Brain pericyte (primary cell): ENCODE results near the gene NCAPD3.

ENCODE experiments used
- DNase-seq: peaks from one replicate; pipeline ENCODE4 v3.0.0-alpha.2; 2012; ENCODE audit warnings: low read depth, low spot score

NCAPD3 gene

GRCh38 chr11:134253188-134253993, 29.6 kb upstream of the NCAPD3 start, which contains the start of the genes ACAD8 and THYN1:
Gene ACAD8, plus strand, starts transcription at chr11:134253568. Its CDS starts 33 bp downstream, at chr11:134253601.
Gene THYN1, minus strand, starts transcription at chr11:134253352. Its CDS starts 470 bp downstream, at chr11:134252882.
- peak; percentile 90 for DNase-seq

- no peak for DNase-seq
These were observed 28.8 kb upstream of the NCAPD3 start for GRCh38 chr11:134252346-134253187.

GRCh38 chr11:134250675-134251074, 26.9 kb upstream of the NCAPD3 start:
- DNase-seq = no peak

- DNase-seq = no peak
These were observed 26.5 kb upstream of the NCAPD3 start for GRCh38 chr11:134250246-134250645.

- no peak for DNase-seq
These were observed 25.2 kb upstream of the NCAPD3 start for GRCh38 chr11:134248910-134249480.

- no peak for DNase-seq
These were observed 22.9 kb upstream of the NCAPD3 start for GRCh38 chr11:134246678-134247077.

GRCh38 chr11:134246100-134246499, 22.3 kb upstream of the NCAPD3 start:
- DNase-seq = no peak

- no peak for DNase-seq
These were observed 21.7 kb upstream of the NCAPD3 start for GRCh38 chr11:134245434-134245833.

GRCh38 chr11:134244593-134244992, 20.8 kb upstream of the NCAPD3 start:
- DNase-seq = no peak

GRCh38 chr11:134243913-134244312, 20.1 kb upstream of the NCAPD3 start:
- DNase-seq = no peak

GRCh38 chr11:134242376-134242775, 18.6 kb upstream of the NCAPD3 start:
- no peak for DNase-seq

- no peak for DNase-seq
These were observed 16.8 kb upstream of the NCAPD3 start for GRCh38 chr11:134240592-134240991.

GRCh38 chr11:134238956-134239355, 15.2 kb upstream of the NCAPD3 start:
- no peak for DNase-seq

- DNase-seq = no peak
These were observed 13.8 kb upstream of the NCAPD3 start for GRCh38 chr11:134237557-134237922.

GRCh38 chr11:134236834-134237556, 13.2 kb upstream of the NCAPD3 start:
- DNase-seq = no peak

- no peak for DNase-seq
These were observed 11.6 kb upstream of the NCAPD3 start for GRCh38 chr11:134235399-134235798.

- DNase-seq = no peak
These were observed 10.0 kb upstream of the NCAPD3 start for GRCh38 chr11:134233729-134234179.

- no peak for DNase-seq
These were observed 8.3 kb upstream of the NCAPD3 start for GRCh38 chr11:134231958-134232659.

- DNase-seq = no peak
These were observed 6.6 kb upstream of the NCAPD3 start for GRCh38 chr11:134230339-134230738.

- DNase-seq = no peak
These were observed 5.5 kb upstream of the NCAPD3 start for GRCh38 chr11:134229126-134229790.
